Gastroesophageal sphincter (tissue), 4 donors: ENCODE data around the gene SHC4. TPM values are rescaled to one million over a fixed set of nuclear protein-coding genes. Genes with fewer than 3 reads are reported as not detected.

Source experiments
- ATAC-seq: fragments of 150-250 bp; one replicate; pipeline ENCODE4 v1.9.1; 2016; ENCODE audit warnings: mild to moderate bottlenecking, moderate library complexity
- H3K27ac ChIP-seq, 4 donors: fragments of 200-600 bp; sonication (generic) in 3 of 4; 1 replicate in 3 of 4; 2 replicates in 1 of 4; pipeline ENCODE4 v1.5.1; 2016 to 2019
- H3K27me3 ChIP-seq: fragments of 200-600 bp; sonication (generic); one replicate; pipeline ENCODE4 v1.5.1; 2019
- H3K36me3 ChIP-seq, 2 donors: fragments of 200-600 bp; sonication (generic); one replicate each; pipeline ENCODE4 v1.5.1; 2019; ENCODE audit warnings: control low read depth in 1 of 2
- H3K4me1 ChIP-seq, 3 donors: fragments of 200-600 bp; sonication (generic); 1 replicate in 2 of 3; 2 replicates in 1 of 3; pipeline ENCODE4 v1.5.1; 2016 to 2019; ENCODE audit warnings: control low read depth in 2 of 3
- H3K4me3 ChIP-seq, 2 donors: fragments of 200-600 bp; sonication (generic); one replicate each; pipeline ENCODE4 v1.5.1; 2019; ENCODE audit warnings: mild to moderate bottlenecking in 1 of 2, moderate library complexity in 1 of 2
- H3K9me3 ChIP-seq, 3 donors: fragments of 200-600 bp; sonication (generic); one replicate each; pipeline ENCODE4 v1.5.1; 2017 to 2019; ENCODE audit warnings: control low read depth in 2 of 3
- EP300 ChIP-seq: sonication (generic); formaldehyde crosslinking; IDR thresholded peaks from one replicate; pipeline ENCODE4 v1.6.1; 2017; ENCODE audit warnings: antibody characterized with exemption, mild to moderate bottlenecking
- POLR2A ChIP-seq, 2 donors: fragments of 450-650 bp; IDR thresholded peaks; one replicate each; pipeline ENCODE4 v1.6.1; 2017; ENCODE audit warnings: antibody characterized with exemption in 2 of 2, mild to moderate bottlenecking in 2 of 2, moderate library complexity in 1 of 2
- POLR2AphosphoS5 ChIP-seq: sonication (generic); formaldehyde crosslinking; IDR thresholded peaks from one replicate; pipeline ENCODE4 v1.6.1; 2017; ENCODE audit warnings: antibody characterized with exemption
- WGBS, 2 donors: methylation state at CpG; one replicate each; pipeline ENCODE4 v1.1.5; 2018; ENCODE audit warnings: low coverage in 1 of 2; 5-methylcytosine and 5-hydroxymethylcytosine counted together
- total RNA-seq, 4 donors: library from RNA; depleted of rRNA; stranded (reverse); fragments of >200 nt; gene quantifications; one replicate each; pipeline ENCODE4 v1.1.0, GENCODE V29; 2016
- TF ChIP-seq, protein P1 (sequence below), 4 experiments: fragments of 200-600 bp in 2 of 4; fragments of 450-650 bp in 2 of 4; sonication (generic) in 1 of 4; IDR thresholded peaks; one replicate each; pipeline ENCODE4 v1.5.1; 2017 to 2019; ENCODE audit warnings: antibody characterized with exemption in 4 of 4, mild to moderate bottlenecking in 2 of 4, moderate library complexity in 2 of 4

Gene SHC4
- total RNA-seq, 4 donors from 2014 or later, result 1.4 to 4.2 (median 2.1) TPM

DNA sequence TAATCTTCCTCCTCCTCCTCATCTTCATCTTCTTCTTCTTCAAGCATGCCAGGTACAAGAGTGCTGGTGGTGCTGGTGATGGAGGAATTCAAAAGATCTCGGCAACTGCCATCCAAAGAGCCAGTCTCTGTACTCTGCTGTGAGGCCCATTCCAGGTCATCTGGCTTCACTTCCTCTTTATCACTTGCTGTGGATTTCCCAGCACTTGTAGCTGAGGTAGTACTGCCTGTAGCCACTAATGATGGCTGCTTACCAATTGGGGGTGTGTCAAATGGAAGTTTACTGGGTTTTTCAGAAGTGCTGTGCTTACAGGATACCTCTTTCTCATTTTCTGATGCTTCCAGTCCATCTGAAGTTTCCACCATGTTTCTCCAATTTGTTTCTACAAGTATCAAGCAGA lies 28.8 kb upstream of the SHC4 start:
- no peak for ATAC-seq
- TF ChIP-seq, protein P1, sequence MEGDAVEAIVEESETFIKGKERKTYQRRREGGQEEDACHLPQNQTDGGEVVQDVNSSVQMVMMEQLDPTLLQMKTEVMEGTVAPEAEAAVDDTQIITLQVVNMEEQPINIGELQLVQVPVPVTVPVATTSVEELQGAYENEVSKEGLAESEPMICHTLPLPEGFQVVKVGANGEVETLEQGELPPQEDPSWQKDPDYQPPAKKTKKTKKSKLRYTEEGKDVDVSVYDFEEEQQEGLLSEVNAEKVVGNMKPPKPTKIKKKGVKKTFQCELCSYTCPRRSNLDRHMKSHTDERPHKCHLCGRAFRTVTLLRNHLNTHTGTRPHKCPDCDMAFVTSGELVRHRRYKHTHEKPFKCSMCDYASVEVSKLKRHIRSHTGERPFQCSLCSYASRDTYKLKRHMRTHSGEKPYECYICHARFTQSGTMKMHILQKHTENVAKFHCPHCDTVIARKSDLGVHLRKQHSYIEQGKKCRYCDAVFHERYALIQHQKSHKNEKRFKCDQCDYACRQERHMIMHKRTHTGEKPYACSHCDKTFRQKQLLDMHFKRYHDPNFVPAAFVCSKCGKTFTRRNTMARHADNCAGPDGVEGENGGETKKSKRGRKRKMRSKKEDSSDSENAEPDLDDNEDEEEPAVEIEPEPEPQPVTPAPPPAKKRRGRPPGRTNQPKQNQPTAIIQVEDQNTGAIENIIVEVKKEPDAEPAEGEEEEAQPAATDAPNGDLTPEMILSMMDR (IDR thresholded peaks at IDR 0.05), result no peak
- TF ChIP-seq POLR2AphosphoS5 (no peak), POLR2A (IDR thresholded peaks at IDR 0.05) (no peak), EP300 (no peak)
- H3K36me3 ChIP-seq, result peaks cover 8 to 73% of the 10 kb centered on the region in 2 donors
- H3K4me3 ChIP-seq, result no peak overlapping the region
- 63 to 80% methylated on average over 1 of the region's 1 CpG for WGBS, 2 donors
- H3K4me1 ChIP-seq, result peaks cover 0 to 5% (median 0%) of the 10 kb centered on the region in 3 donors
- H3K27me3 ChIP-seq, result no peaks in the 10 kb centered on the region
- no peak overlapping the region for H3K27ac ChIP-seq
- no peaks in the 10 kb centered on the region for H3K9me3 ChIP-seq

DNA sequence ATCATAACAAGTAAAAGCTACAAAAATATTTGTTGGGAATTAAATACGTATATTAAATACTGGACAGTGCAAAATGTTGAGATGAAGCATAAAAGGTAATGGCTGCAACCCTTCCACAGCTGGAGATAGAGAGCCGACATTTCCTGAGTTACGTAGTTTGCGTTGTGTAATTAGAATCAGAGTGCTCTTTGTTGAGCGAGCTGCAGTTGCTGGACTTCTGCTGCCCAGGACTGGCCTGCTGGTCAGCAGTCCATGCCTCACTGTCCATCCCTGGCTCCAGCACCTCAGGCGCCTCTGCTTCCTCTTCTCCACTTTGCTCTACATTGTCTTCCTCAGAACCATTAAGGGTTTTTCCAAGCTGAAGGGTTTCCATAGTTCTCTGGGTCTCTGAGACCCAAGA lies 28.4 kb upstream of the SHC4 start:
- no peaks in the 10 kb centered on the region for H3K9me3 ChIP-seq
- H3K4me1 ChIP-seq, result peaks cover 0 to 5% (median 0%) of the 10 kb centered on the region in 3 donors
- H3K4me3 ChIP-seq, result no peak overlapping the region
- no peaks in the 10 kb centered on the region for H3K27me3 ChIP-seq
- WGBS, 2 donors, result 93 to 97% methylated on average over 5 to 6 of the region's 6 CpGs
- H3K36me3 ChIP-seq, result peaks cover 8 to 68% of the 10 kb centered on the region in 2 donors
- H3K27ac ChIP-seq, result no peak overlapping the region
- no peak for ATAC-seq
- TF ChIP-seq POLR2AphosphoS5, result no peak
- TF ChIP-seq POLR2A (IDR thresholded peaks at IDR 0.05), result no peak
- TF ChIP-seq, protein P1 (IDR thresholded peaks at IDR 0.05), result no peak
- TF ChIP-seq EP300, result no peak

DNA sequence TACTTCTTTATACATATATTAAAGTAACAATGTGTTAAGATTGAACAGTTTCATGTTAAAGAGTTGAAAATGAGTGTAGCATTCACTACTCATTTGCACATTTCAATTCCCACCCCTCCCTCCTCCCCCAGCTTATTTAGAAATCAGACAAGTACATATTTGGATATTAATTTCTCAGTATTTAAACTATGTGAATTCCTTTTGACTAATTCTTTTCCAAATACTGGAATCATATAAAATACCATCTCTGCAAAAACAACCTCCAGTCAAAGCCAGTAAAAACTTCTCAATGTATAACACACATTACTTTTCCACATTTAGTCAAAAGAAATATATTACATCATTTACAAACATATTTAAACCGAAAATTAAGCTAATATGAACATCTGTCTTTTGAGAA lies 25.5 kb upstream of the SHC4 start:
- WGBS, 2 donors, result 70 to 71% methylated on average over 1 of the region's 1 CpG
- ATAC-seq, result no peak
- no peaks in the 10 kb centered on the region for H3K27me3 ChIP-seq
- TF ChIP-seq POLR2AphosphoS5 (no peak), EP300 (no peak), POLR2A (IDR thresholded peaks at IDR 0.05) (no peak)
- TF ChIP-seq, protein P1 (IDR thresholded peaks at IDR 0.05), result no peak
- H3K27ac ChIP-seq, result no peak overlapping the region
- H3K9me3 ChIP-seq, result no peaks in the 10 kb centered on the region
- peaks cover 2 to 21% (median 8%) of the 10 kb centered on the region in 3 donors for H3K4me1 ChIP-seq
- peaks cover 8 to 40% of the 10 kb centered on the region in 2 donors for H3K36me3 ChIP-seq
- no peak overlapping the region for H3K4me3 ChIP-seq

DNA sequence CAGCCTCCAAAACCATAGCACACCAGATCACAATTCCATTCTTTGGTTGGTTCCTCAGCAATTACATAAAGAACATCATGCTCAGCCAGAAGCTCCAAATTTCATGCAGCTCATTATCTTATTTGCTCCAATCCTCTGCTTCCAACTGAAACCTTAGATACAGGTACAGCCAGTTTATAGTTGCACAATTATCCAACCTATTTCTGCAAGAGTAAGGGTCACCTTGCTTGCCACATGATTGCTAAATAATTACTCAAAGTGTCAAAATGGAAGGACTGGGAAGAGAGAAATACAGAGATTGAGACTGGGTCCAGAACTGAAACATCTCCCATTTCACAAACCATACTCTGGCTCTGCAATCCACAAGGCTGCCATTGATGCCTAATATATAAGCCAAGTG lies 23.4 kb upstream of the SHC4 start:
- peaks cover 2 to 33% (median 11%) of the 10 kb centered on the region in 3 donors for H3K4me1 ChIP-seq
- no peak for ATAC-seq
- no peak for TF ChIP-seq POLR2A (IDR thresholded peaks at IDR 0.05)
- no peak for TF ChIP-seq EP300
- TF ChIP-seq, protein P1 (IDR thresholded peaks at IDR 0.05), result no peak
- peaks cover 5 to 20% of the 10 kb centered on the region in 2 donors for H3K36me3 ChIP-seq
- no peaks in the 10 kb centered on the region for H3K27me3 ChIP-seq
- no peak overlapping the region for H3K27ac ChIP-seq
- no peak overlapping the region for H3K4me3 ChIP-seq
- H3K9me3 ChIP-seq, result no peaks in the 10 kb centered on the region

DNA sequence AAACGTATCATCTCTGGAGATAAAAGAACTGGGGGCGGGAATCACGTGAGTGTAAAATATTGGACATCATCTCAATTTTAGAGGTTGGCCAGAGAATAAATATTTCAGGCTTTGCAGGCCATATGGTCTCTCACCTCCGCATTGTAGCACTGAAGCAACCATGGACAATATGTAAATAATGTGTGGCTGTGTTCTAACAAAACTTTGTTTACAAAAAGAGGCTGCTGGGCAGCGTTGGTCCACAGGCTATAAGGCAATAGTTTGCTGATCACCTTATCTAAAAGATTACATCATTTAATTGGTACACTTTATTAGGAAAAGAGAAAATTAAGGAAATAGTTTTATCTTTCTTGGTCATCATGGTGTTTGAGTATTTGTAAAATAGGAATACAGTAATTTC lies 22.5 kb upstream of the SHC4 start:
- Histone ChIP-seq H3K36me3 (peaks cover 0 to 11% of the 10 kb centered on the region in 2 donors), H3K27ac (no peak overlapping the region), H3K4me3 (no peak overlapping the region), H3K4me1 (peaks cover 2 to 33% (median 11%) of the 10 kb centered on the region in 3 donors), H3K27me3 (no peaks in the 10 kb centered on the region), H3K9me3 (no peaks in the 10 kb centered on the region)
- TF ChIP-seq POLR2A (IDR thresholded peaks at IDR 0.05) (no peak), EP300 (no peak), POLR2AphosphoS5 (no peak)
- TF ChIP-seq, protein P1 (IDR thresholded peaks at IDR 0.05), result no peak
- ATAC-seq, result no peak
- 76 to 83% methylated on average over 5 of the region's 5 CpGs for WGBS, 2 donors
